ENCODE data around the gene DNAH3. TPM values are rescaled to one million over a fixed set of nuclear protein-coding genes. Genes with fewer than 3 reads are reported as not detected.

The DNAH3 gene
- total and polyA plus RNA-seq, 2 experiments from 2014 or later: 0.70 to 1.3 TPM

GRCh38 chr16:20938426-20938825 is 212.2 kb downstream of the DNAH3 start (continued):
- TF ChIP-seq REST (IDR thresholded peaks at IDR 0.05; ENCODE audit: unreplicated experiment) (no peak), ZNF114 (CRISPR knock-in tag; IDR thresholded peaks at IDR 0.05) (no peak), STAT1 (IDR thresholded peaks at IDR 0.05; ENCODE audit: unreplicated experiment) (no peak)

DNA sequence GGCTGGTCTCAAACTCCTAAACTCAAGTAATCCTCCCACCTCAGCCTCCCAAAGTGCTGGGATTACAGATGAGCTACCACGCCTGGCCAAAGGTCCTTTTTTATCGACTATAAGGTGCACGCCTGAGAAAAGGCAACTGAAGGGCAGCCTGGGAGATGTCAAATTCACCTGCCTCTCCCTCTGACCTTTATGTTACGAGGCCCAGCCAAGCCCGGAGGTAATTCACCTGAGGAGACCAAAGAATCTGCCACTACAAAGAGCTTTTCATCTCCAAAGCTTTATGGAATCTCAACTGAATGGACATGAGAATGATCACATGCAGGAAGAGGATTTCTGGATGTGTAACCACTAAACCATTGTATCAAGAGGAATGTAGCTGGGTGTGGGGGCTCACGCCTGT is 212.9 kb downstream of the DNAH3 start:
- H3K27me3 Mint-ChIP-seq (ENCODE audit: insufficient read depth, low read depth, poor library complexity): peaks cover 2% of the 10 kb centered on the region
- H3K4me3 ChIP-seq: no peak overlapping the region
- H3K9me2 ChIP-seq (ENCODE audit: insufficient read depth): no peaks in the 10 kb centered on the region; the same call in 1 of the 2 replicates
- no peak overlapping the region for H3K4me3 Mint-ChIP-seq
- no peaks in the 10 kb centered on the region for H3K36me3 ChIP-seq (ENCODE audit: insufficient read depth)
- no peaks in the 10 kb centered on the region for H4K20me1 ChIP-seq (replicated peaks; ENCODE audit: insufficient read depth)
- no peaks in the 10 kb centered on the region for H3K79me2 ChIP-seq (replicated peaks; ENCODE audit: insufficient read depth)
- no peak overlapping the region for H3K4me2 ChIP-seq
- no peaks in the 10 kb centered on the region for H3K4me1 ChIP-seq (ENCODE audit: insufficient read depth)
- no peaks in the 10 kb centered on the region for H3K36me3 Mint-ChIP-seq (ENCODE audit: low read depth)
- DNase-seq (ENCODE audit: low spot score): no peak
- no peak overlapping the region for H2AFZ ChIP-seq
- no peaks in the 10 kb centered on the region for H3F3A ChIP-seq (replicated peaks; ENCODE audit: low read depth)
- H3K9me3 Mint-ChIP-seq: no peaks in the 10 kb centered on the region
- no peaks in the 10 kb centered on the region for H3K4me1 Mint-ChIP-seq
- no peak overlapping the region for H3K27ac Mint-ChIP-seq
- H3K27me3 ChIP-seq (ENCODE audit: insufficient read depth): no peaks in the 10 kb centered on the region
- no peak overlapping the region for H3K27ac ChIP-seq (ENCODE audit: low read depth)
- ATAC-seq: no peak
- no peak for TF ChIP-seq REST (IDR thresholded peaks at IDR 0.05; ENCODE audit: unreplicated experiment)
- TF ChIP-seq, protein P1, sequence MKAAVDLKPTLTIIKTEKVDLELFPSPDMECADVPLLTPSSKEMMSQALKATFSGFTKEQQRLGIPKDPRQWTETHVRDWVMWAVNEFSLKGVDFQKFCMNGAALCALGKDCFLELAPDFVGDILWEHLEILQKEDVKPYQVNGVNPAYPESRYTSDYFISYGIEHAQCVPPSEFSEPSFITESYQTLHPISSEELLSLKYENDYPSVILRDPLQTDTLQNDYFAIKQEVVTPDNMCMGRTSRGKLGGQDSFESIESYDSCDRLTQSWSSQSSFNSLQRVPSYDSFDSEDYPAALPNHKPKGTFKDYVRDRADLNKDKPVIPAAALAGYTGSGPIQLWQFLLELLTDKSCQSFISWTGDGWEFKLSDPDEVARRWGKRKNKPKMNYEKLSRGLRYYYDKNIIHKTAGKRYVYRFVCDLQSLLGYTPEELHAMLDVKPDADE (IDR thresholded peaks at IDR 0.05): no peak
- TF ChIP-seq EZH2phosphoT487 (IDR thresholded peaks at IDR 0.05; ENCODE audit: unreplicated experiment): no peak
- TF ChIP-seq, protein P2, sequence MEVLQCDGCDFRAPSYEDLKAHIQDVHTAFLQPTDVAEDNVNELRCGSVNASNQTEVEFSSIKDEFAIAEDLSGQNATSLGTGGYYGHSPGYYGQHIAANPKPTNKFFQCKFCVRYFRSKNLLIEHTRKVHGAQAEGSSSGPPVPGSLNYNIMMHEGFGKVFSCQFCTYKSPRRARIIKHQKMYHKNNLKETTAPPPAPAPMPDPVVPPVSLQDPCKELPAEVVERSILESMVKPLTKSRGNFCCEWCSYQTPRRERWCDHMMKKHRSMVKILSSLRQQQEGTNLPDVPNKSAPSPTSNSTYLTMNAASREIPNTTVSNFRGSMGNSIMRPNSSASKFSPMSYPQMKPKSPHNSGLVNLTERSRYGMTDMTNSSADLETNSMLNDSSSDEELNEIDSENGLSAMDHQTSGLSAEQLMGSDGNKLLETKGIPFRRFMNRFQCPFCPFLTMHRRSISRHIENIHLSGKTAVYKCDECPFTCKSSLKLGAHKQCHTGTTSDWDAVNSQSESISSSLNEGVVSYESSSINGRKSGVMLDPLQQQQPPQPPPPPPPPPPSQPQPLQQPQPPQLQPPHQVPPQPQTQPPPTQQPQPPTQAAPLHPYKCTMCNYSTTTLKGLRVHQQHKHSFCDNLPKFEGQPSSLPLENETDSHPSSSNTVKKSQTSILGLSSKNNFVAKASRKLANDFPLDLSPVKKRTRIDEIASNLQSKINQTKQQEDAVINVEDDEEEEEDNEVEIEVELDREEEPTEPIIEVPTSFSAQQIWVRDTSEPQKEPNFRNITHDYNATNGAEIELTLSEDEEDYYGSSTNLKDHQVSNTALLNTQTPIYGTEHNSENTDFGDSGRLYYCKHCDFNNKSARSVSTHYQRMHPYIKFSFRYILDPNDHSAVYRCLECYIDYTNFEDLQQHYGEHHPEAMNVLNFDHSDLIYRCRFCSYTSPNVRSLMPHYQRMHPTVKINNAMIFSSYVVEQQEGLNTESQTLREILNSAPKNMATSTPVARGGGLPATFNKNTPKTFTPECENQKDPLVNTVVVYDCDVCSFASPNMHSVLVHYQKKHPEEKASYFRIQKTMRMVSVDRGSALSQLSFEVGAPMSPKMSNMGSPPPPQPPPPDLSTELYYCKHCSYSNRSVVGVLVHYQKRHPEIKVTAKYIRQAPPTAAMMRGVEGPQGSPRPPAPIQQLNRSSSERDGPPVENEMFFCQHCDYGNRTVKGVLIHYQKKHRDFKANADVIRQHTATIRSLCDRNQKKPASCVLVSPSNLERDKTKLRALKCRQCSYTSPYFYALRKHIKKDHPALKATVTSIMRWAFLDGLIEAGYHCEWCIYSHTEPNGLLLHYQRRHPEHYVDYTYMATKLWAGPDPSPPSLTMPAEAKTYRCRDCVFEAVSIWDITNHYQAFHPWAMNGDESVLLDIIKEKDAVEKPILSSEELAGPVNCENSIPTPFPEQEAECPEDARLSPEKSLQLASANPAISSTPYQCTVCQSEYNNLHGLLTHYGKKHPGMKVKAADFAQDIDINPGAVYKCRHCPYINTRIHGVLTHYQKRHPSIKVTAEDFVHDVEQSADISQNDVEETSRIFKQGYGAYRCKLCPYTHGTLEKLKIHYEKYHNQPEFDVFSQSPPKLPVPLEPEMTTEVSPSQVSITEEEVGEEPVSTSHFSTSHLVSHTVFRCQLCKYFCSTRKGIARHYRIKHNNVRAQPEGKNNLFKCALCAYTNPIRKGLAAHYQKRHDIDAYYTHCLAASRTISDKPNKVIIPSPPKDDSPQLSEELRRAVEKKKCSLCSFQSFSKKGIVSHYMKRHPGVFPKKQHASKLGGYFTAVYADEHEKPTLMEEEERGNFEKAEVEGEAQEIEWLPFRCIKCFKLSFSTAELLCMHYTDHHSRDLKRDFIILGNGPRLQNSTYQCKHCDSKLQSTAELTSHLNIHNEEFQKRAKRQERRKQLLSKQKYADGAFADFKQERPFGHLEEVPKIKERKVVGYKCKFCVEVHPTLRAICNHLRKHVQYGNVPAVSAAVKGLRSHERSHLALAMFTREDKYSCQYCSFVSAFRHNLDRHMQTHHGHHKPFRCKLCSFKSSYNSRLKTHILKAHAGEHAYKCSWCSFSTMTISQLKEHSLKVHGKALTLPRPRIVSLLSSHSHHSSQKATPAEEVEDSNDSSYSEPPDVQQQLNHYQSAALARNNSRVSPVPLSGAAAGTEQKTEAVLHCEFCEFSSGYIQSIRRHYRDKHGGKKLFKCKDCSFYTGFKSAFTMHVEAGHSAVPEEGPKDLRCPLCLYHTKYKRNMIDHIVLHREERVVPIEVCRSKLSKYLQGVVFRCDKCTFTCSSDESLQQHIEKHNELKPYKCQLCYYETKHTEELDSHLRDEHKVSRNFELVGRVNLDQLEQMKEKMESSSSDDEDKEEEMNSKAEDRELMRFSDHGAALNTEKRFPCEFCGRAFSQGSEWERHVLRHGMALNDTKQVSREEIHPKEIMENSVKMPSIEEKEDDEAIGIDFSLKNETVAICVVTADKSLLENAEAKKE (CRISPR knock-in tag; IDR thresholded peaks at IDR 0.05): no peak
- no peak for TF ChIP-seq ZNF331 (CRISPR knock-in tag; IDR thresholded peaks at IDR 0.05; ENCODE audit: low read depth)
- no peak for TF ChIP-seq STAT1 (IDR thresholded peaks at IDR 0.05; ENCODE audit: unreplicated experiment)
- no peak for TF ChIP-seq POLR2AphosphoS5 (IDR thresholded peaks at IDR 0.05; ENCODE audit: low read depth)

Measured in GM23338 (cell line).